H1 (cell line): ENCODE data around the gene RHBDF2. TPM values are rescaled to one million over a fixed set of nuclear protein-coding genes. Genes with fewer than 3 reads are reported as not detected.
A peak's percentile ranks its signal among the peaks of the same experiment; 100 is the strongest.

Source experiments
- ATF2 ChIP-seq: IDR thresholded peaks from 2 replicates; pipeline ENCODE4 v1.6.1; 2012; ENCODE audit warnings: low read length, inconsistent platforms
- BCL11A ChIP-seq, 2 experiments: IDR thresholded peaks; one replicate each; pipeline ENCODE4 v1.6.1; 2011; ENCODE audit warnings: low read depth in 2 of 2, low read length in 2 of 2, mild to moderate bottlenecking in 2 of 2
- CEBPB ChIP-seq: IDR thresholded peaks from 2 replicates; pipeline ENCODE4 v1.6.1; 2012; ENCODE audit warnings: low read depth, low read length
- CTCF ChIP-seq, 3 experiments: IDR thresholded peaks; 1 replicate in 2 of 3; 2 replicates in 1 of 3; pipeline versions ENCODE4 v1.5.1 to v1.6.1; 2011; ENCODE audit warnings: low read length in 3 of 3, mild to moderate bottlenecking in 3 of 3, inconsistent platforms in 2 of 3, low read depth in 1 of 3, moderate library complexity in 1 of 3; ENCODE audit not compliant: insufficient read depth in 1 of 3; ENCODE audit errors: control extremely low read depth in 1 of 3
- E2F6 ChIP-seq: IDR thresholded peaks from 2 replicates; pipeline ENCODE4 v1.6.1; 2012; ENCODE audit warnings: inconsistent platforms
- HDAC6 ChIP-seq: IDR thresholded peaks from one replicate; pipeline ENCODE4 v1.7.1; 2012; ENCODE audit warnings: low read depth, mild to moderate bottlenecking, inconsistent platforms, low read length, moderate library complexity
- KDM5A ChIP-seq: fragments of 200-600 bp; IDR thresholded peaks from 2 replicates; pipeline ENCODE4 v1.7.1; 2012; ENCODE audit warnings: mild to moderate bottlenecking, low read length, inconsistent platforms, mixed read lengths
- MAX ChIP-seq: IDR thresholded peaks from 2 replicates; pipeline ENCODE4 v1.6.1; 2012; ENCODE audit warnings: inconsistent platforms
- POU5F1 ChIP-seq: IDR thresholded peaks from 2 replicates; pipeline ENCODE4 v1.6.1; 2011; ENCODE audit warnings: low read depth, mild to moderate bottlenecking, low read length, moderate library complexity
- RFX5 ChIP-seq: IDR thresholded peaks from 2 replicates; pipeline ENCODE4 v1.6.1; 2011; ENCODE audit warnings: low read depth, low read length, improper control_type of control experiment, borderline replicate concordance
- RNF2 ChIP-seq: fragments of 200-900, 300-1000 bp; sonication (generic); IDR thresholded peaks from 2 replicates; pipeline ENCODE4 v1.7.1; 2016; ENCODE audit warnings: borderline replicate concordance, low read depth, mild to moderate bottlenecking, antibody characterized with exemption, low read length; ENCODE audit not compliant: poor library complexity, severe bottlenecking; ENCODE audit errors: missing control alignments
- SAP30 ChIP-seq: fragments of 300-600 bp; sonication (generic); IDR thresholded peaks from 2 replicates; pipeline ENCODE4 v1.7.1; 2012; ENCODE audit warnings: low read length, moderate library complexity, mild to moderate bottlenecking, inconsistent platforms; ENCODE audit not compliant: insufficient read depth, insufficient replicate concordance
- SIX5 ChIP-seq: IDR thresholded peaks from 2 replicates; pipeline ENCODE4 v1.6.1; 2011; ENCODE audit warnings: mild to moderate bottlenecking, low read depth, low read length
- SP4 ChIP-seq: IDR thresholded peaks from 2 replicates; pipeline ENCODE4 v1.6.1; 2012; ENCODE audit warnings: low read length, inconsistent platforms
- SUZ12 ChIP-seq: fragments of 200-600 bp; sonication (generic); IDR thresholded peaks from 2 replicates; pipeline ENCODE4 v1.6.1; 2012; ENCODE audit warnings: mild to moderate bottlenecking, inconsistent platforms, low read length, moderate library complexity, mixed read lengths
- TAF1 ChIP-seq: IDR thresholded peaks from 2 replicates; pipeline ENCODE4 v1.6.1; 2011; ENCODE audit warnings: mild to moderate bottlenecking, low read depth, low read length
- TEAD4 ChIP-seq: IDR thresholded peaks from 2 replicates; pipeline ENCODE4 v1.6.1; 2012; ENCODE audit warnings: low read depth, low read length, inconsistent platforms, mixed read lengths
- USF2 ChIP-seq: IDR thresholded peaks from 2 replicates; pipeline ENCODE4 v1.6.1; 2011; ENCODE audit warnings: low read length, improper control_type of control experiment
- polyA plus RNA-seq, 7 experiments: library from polyadenylated mRNA; depleted of rRNA in 3 of 7; stranded (reverse) in 5 of 7; unstranded in 2 of 7; fragments of >200 nt in 5 of 7; fragments of 200-250 nt in 2 of 7; gene quantifications; 1 replicate in 5 of 7; 2 replicates in 1 of 7; 4 replicates in 1 of 7; pipeline versions ENCODE4 v1.2.1 to v1.2.3, GENCODE V29; 2011 to 2013; ENCODE audit warnings: missing spikeins in 2 of 7, mixed read lengths in 2 of 7
- total RNA-seq: library from RNA; stranded (reverse); fragmentation: NEBNext Ultra II Directional; extraction: Animal tissue kit (Norgen Biotek cat#: 25700); gene quantifications from 2 replicates; pipeline ENCODE4 v1.2.1, GENCODE V29; 2021

RHBDF2 gene
- total and polyA plus RNA-seq, 2 of the 8 experiments (the other 6 are each of a cell fraction or from before 2014, with no cell fraction given), result 21.2 to 25.9 TPM

GRCh38 chr17:76432712-76433336 lies 68.4 kb downstream of the RHBDF2 start (continued):
- TF ChIP-seq SAP30 (no peak), TAF1 (no peak), ATF2 (no peak), HDAC6 (no peak), USF2 (no peak), RNF2 (no peak), KDM5A (no peak), RFX5 (peak; percentile 73; the same call in 1 of the 2 replicates), SUZ12 (no peak), SP4 (no peak), E2F6 (no peak), CEBPB (no peak), MAX (peak; percentile 46; the same call in 1 of the 2 replicates), BCL11A (IDR thresholded peaks at IDR 0.05; ENCODE audit: low read depth in 2 of 2, low read length in 2 of 2) (no peak), CTCF (IDR thresholded peaks at IDR 0.05; ENCODE audit: control extremely low read depth in 1 of 3, insufficient read depth in 1 of 3, low read depth in 1 of 3, low read length in 3 of 3) (peak in 2 of 3 experiments; percentile 35 to 72; a peak in 2 of 4 replicates), SIX5 (no peak), TEAD4 (peak; percentile 68), POU5F1 (no peak)
